PC-3 (cell line): ENCODE measurements around the gene DYTN.

Source experiments
- EZH2 ChIP-seq: fragments of 300-600 bp; sonication (generic); IDR thresholded peaks from one replicate; pipeline ENCODE4 v1.6.1; 2017; ENCODE audit warnings: antibody characterized with exemption, mild to moderate bottlenecking, low read length; ENCODE audit not compliant: unreplicated experiment
- TF ChIP-seq, protein P1 (sequence below): fragments of 300-600 bp; sonication (generic); conservative IDR thresholded peaks from 2 replicates; pipeline ENCODE4 v1.5.1; 2017; ENCODE audit warnings: antibody characterized with exemption, low read depth, mild to moderate bottlenecking, low read length

- TF ChIP-seq, protein P1, sequence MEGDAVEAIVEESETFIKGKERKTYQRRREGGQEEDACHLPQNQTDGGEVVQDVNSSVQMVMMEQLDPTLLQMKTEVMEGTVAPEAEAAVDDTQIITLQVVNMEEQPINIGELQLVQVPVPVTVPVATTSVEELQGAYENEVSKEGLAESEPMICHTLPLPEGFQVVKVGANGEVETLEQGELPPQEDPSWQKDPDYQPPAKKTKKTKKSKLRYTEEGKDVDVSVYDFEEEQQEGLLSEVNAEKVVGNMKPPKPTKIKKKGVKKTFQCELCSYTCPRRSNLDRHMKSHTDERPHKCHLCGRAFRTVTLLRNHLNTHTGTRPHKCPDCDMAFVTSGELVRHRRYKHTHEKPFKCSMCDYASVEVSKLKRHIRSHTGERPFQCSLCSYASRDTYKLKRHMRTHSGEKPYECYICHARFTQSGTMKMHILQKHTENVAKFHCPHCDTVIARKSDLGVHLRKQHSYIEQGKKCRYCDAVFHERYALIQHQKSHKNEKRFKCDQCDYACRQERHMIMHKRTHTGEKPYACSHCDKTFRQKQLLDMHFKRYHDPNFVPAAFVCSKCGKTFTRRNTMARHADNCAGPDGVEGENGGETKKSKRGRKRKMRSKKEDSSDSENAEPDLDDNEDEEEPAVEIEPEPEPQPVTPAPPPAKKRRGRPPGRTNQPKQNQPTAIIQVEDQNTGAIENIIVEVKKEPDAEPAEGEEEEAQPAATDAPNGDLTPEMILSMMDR: no peak; the same call in 1 of the 2 replicates
- TF ChIP-seq EZH2: no peak
These were observed 102.6 kb downstream of the DYTN start for GRCh38 chr2:206615417-206616089.
